DND-41 (cell line): ENCODE data around the gene CDH12.

Experiments
- ATAC-seq: fragments of 200-7000 bp; cut with Tn5 transposase; 3 replicates; pipeline ENCODE4 v1.9.1; 2021; ENCODE audit warnings: low read depth; ENCODE audit not compliant: insufficient read depth
- DNase-seq: peaks from one replicate; pipeline ENCODE4 v3.0.0-alpha.2; 2020
- H2AFZ ChIP-seq: 2 replicates; pipeline ENCODE4 v1.6.0; 2012; ENCODE audit warnings: low read depth, low read length
- H3K27ac ChIP-seq: 2 replicates; pipeline ENCODE4 v1.5.1; 2012; ENCODE audit warnings: low read length, inconsistent platforms
- H3K27me3 ChIP-seq: fragments of 200-600 bp; sonication (generic); 2 replicates; pipeline ENCODE4 v1.6.0; 2012; ENCODE audit warnings: low read length, mild to moderate bottlenecking, inconsistent platforms; ENCODE audit not compliant: insufficient read depth, poor library complexity
- H3K36me3 ChIP-seq: 2 replicates; pipeline ENCODE4 v1.5.1; 2012; ENCODE audit warnings: low read length, inconsistent platforms; ENCODE audit not compliant: insufficient read depth
- H3K4me1 ChIP-seq: 2 replicates; pipeline ENCODE4 v1.5.1; 2012; ENCODE audit warnings: mild to moderate bottlenecking, low read length; ENCODE audit not compliant: insufficient read depth
- H3K4me2 ChIP-seq: 2 replicates; pipeline ENCODE4 v1.6.0; 2012; ENCODE audit warnings: mild to moderate bottlenecking, moderate library complexity, low read length, inconsistent platforms; ENCODE audit not compliant: insufficient read depth
- H3K4me3 ChIP-seq, 2 experiments: fragments of 200-600 bp in 1 of 2; shearing (Covaris generic) in 1 of 2; 2 replicates each; pipeline ENCODE4 v1.5.1; 2012 to 2016; ENCODE audit warnings: inconsistent platforms in 2 of 2, low read length in 2 of 2, mild to moderate bottlenecking in 2 of 2, low read depth in 1 of 2, moderate library complexity in 1 of 2
- H3K79me2 ChIP-seq: 2 replicates; pipeline ENCODE4 v1.6.0; 2012; ENCODE audit warnings: low read length, inconsistent platforms; ENCODE audit not compliant: insufficient read depth
- H3K9ac ChIP-seq: 2 replicates; pipeline ENCODE4 v1.6.0; 2012; ENCODE audit warnings: low read depth, mild to moderate bottlenecking, inconsistent platforms, low read length, moderate library complexity
- H3K9me3 ChIP-seq: 2 replicates; pipeline ENCODE4 v1.5.1; 2012; ENCODE audit warnings: low read length, moderate library complexity, mild to moderate bottlenecking, inconsistent platforms; ENCODE audit not compliant: insufficient read depth, severe bottlenecking
- H4K20me1 ChIP-seq: 2 replicates; pipeline ENCODE4 v1.6.0; 2012; ENCODE audit warnings: low read length; ENCODE audit not compliant: insufficient read depth
- CTCF ChIP-seq: IDR thresholded peaks from 2 replicates; pipeline ENCODE4 v1.5.1; 2012; ENCODE audit warnings: borderline replicate concordance, low read length, moderate library complexity, mild to moderate bottlenecking; ENCODE audit not compliant: poor library complexity, severe bottlenecking; ENCODE audit errors: extremely low read depth
- EZH2 ChIP-seq: IDR thresholded peaks from 3 replicates; pipeline ENCODE4 v1.6.1; 2012; ENCODE audit warnings: borderline replicate concordance, low read depth, mild to moderate bottlenecking, moderate library complexity, low read length, inconsistent platforms; ENCODE audit not compliant: severe bottlenecking

Gene CDH12

GRCh38 chr5:22708770-22709328 is 144.3 kb downstream of the CDH12 start:
- Histone ChIP-seq H3K4me1 (no peaks in the 10 kb centered on the region), H2AFZ (no peak overlapping the region), H3K9me3 (no peaks in the 10 kb centered on the region), H3K36me3 (no peaks in the 10 kb centered on the region), H3K79me2 (no peaks in the 10 kb centered on the region), H3K4me2 (no peak overlapping the region), H4K20me1 (no peaks in the 10 kb centered on the region), H3K4me3 (no peak overlapping the region), H3K9ac (no peak overlapping the region), H3K27ac (no peak overlapping the region), H3K27me3 (no peaks in the 10 kb centered on the region)
- ATAC-seq = no peak
- DNase-seq = no peak
- TF ChIP-seq CTCF (no peak), EZH2 (no peak)

GRCh38 chr5:22706901-22707300 is 146.2 kb downstream of the CDH12 start:
- H3K4me2 ChIP-seq = no peak overlapping the region
- no peaks in the 10 kb centered on the region for H4K20me1 ChIP-seq
- H3K27me3 ChIP-seq = no peaks in the 10 kb centered on the region
- no peaks in the 10 kb centered on the region for H3K9me3 ChIP-seq
- TF ChIP-seq EZH2 (no peak), CTCF (no peak)
- ATAC-seq (no peak), DNase-seq (no peak)
- H2AFZ ChIP-seq = no peak overlapping the region
- H3K9ac ChIP-seq = no peak overlapping the region
- H3K4me1 ChIP-seq = no peaks in the 10 kb centered on the region
- no peak overlapping the region for H3K4me3 ChIP-seq
- no peaks in the 10 kb centered on the region for H3K79me2 ChIP-seq
- no peaks in the 10 kb centered on the region for H3K36me3 ChIP-seq
- no peak overlapping the region for H3K27ac ChIP-seq

- H3K79me2 ChIP-seq = no peaks in the 10 kb centered on the region
- H3K4me3 ChIP-seq = no peak overlapping the region
- H3K9ac ChIP-seq = no peak overlapping the region
- TF ChIP-seq CTCF = no peak
- no peak for TF ChIP-seq EZH2
- no peak overlapping the region for H3K4me2 ChIP-seq
- H2AFZ ChIP-seq = no peak overlapping the region
- ATAC-seq (no peak), DNase-seq (no peak)
- no peaks in the 10 kb centered on the region for H3K36me3 ChIP-seq
- H3K9me3 ChIP-seq = no peaks in the 10 kb centered on the region
- no peaks in the 10 kb centered on the region for H3K4me1 ChIP-seq
- H3K27ac ChIP-seq = no peak overlapping the region
- no peaks in the 10 kb centered on the region for H3K27me3 ChIP-seq
- no peaks in the 10 kb centered on the region for H4K20me1 ChIP-seq
Observed at GRCh38 chr5:22699319-22699718, 153.8 kb downstream of the CDH12 start.

GRCh38 chr5:22693121-22693520 is 160.0 kb downstream of the CDH12 start:
- H3K9me3 ChIP-seq = no peaks in the 10 kb centered on the region
- H3K4me3 ChIP-seq = no peak overlapping the region
- ATAC-seq = no peak
- H3K27ac ChIP-seq = no peak overlapping the region
- H2AFZ ChIP-seq = no peak overlapping the region
- no peaks in the 10 kb centered on the region for H3K79me2 ChIP-seq
- H3K4me2 ChIP-seq = no peak overlapping the region
- no peaks in the 10 kb centered on the region for H4K20me1 ChIP-seq
- H3K36me3 ChIP-seq = no peaks in the 10 kb centered on the region
- no peaks in the 10 kb centered on the region for H3K27me3 ChIP-seq
- no peaks in the 10 kb centered on the region for H3K4me1 ChIP-seq
- no peak for DNase-seq
- TF ChIP-seq CTCF (no peak), EZH2 (no peak)
- no peak overlapping the region for H3K9ac ChIP-seq
